NT2/D1 (cell line): ENCODE measurements around the gene ABCD3.

ENCODE experiments used
- DNase-seq: peaks from one replicate; pipeline ENCODE4 v3.0.0-alpha.2; 2011; ENCODE audit warnings: low read depth, low spot score
- H3K27me3 ChIP-seq: 2 replicates; pipeline ENCODE4 v1.6.0; 2011; ENCODE audit warnings: mild to moderate bottlenecking; ENCODE audit not compliant: insufficient read length, insufficient read depth
- H3K36me3 ChIP-seq: 2 replicates; pipeline ENCODE4 v1.6.1; 2011; ENCODE audit warnings: mild to moderate bottlenecking, low read length, mixed read lengths; ENCODE audit not compliant: insufficient read depth, insufficient read length
- H3K4me1 ChIP-seq: 2 replicates; pipeline ENCODE4 v1.5.1; 2011; ENCODE audit not compliant: insufficient read depth, insufficient read length
- H3K4me3 ChIP-seq: 2 replicates; pipeline ENCODE4 v1.5.1; 2011; ENCODE audit warnings: low read depth; ENCODE audit not compliant: insufficient read length
- H3K9ac ChIP-seq: 2 replicates; pipeline ENCODE4 v1.6.0; 2011; ENCODE audit warnings: low read depth; ENCODE audit not compliant: insufficient read length
- H3K9me3 ChIP-seq: 2 replicates; pipeline ENCODE4 v1.5.1; 2011; ENCODE audit warnings: mild to moderate bottlenecking, low read length; ENCODE audit not compliant: insufficient read depth
- SUZ12 ChIP-seq: IDR thresholded peaks from 2 replicates; pipeline ENCODE4 v1.6.1; 2011; ENCODE audit not compliant: insufficient read length, insufficient read depth; ENCODE audit errors: extremely low read depth
- YY1 ChIP-seq: IDR thresholded peaks from 2 replicates; pipeline ENCODE4 v1.6.1; 2011; ENCODE audit not compliant: insufficient read length, insufficient read depth
- ZNF274 ChIP-seq: IDR thresholded peaks from 2 replicates; pipeline ENCODE4 v1.6.1; 2011; ENCODE audit warnings: mild to moderate bottlenecking, low read depth, low read length

ABCD3 gene

DNA sequence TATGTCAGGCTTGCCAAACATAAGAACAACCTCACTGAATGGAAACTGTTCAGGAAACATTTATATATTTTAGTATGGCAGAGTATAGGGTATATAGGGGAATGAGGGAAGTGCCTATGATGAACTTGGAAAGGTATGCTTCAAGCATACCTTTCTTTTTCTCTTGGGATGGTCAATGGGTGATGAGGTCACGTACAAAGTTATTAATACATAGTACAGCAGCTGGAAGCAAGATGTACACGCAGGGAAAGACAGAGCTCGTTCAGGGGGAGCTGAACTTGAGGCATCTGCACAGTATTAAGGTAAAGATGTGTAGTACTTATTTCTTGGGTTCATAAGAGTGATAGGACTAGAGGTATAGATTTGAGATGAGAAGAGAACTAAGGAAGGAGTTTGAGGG is 61.5 kb downstream of the ABCD3 start:
- H3K4me3 ChIP-seq: no peak overlapping the region
- peaks cover 22% of the 10 kb centered on the region for H3K36me3 ChIP-seq
- no peaks in the 10 kb centered on the region for H3K27me3 ChIP-seq
- no peak for TF ChIP-seq SUZ12
- no peak for TF ChIP-seq ZNF274
- no peak for TF ChIP-seq YY1
- H3K9ac ChIP-seq: no peak overlapping the region
- no peaks in the 10 kb centered on the region for H3K9me3 ChIP-seq
- DNase-seq: no peak
- no peaks in the 10 kb centered on the region for H3K4me1 ChIP-seq

DNA sequence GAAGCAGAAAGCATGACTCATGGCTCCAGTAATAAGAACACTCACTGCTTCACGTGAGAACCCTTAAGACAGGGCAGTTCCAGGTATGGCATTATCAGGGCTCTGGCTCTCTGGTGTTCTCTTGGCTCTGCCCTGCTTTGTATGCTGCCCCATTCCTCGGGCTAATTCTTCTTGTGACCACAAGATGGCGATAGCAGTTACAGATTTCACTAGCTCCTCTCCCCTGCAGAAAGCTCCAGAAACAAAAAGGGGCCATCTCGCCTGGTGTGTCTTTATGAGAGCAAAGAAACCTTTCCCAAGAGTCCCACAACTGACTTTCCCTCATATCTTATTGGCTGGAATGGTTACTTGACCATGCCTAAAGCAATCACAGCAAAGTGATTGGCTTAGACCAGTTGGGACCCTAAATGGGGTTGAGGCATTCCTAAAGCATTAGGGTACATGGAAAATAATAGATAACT is 63.3 kb downstream of the ABCD3 start:
- peaks cover 18% of the 10 kb centered on the region for H3K36me3 ChIP-seq
- no peak overlapping the region for H3K9ac ChIP-seq
- no peaks in the 10 kb centered on the region for H3K9me3 ChIP-seq
- no peaks in the 10 kb centered on the region for H3K27me3 ChIP-seq
- no peak overlapping the region for H3K4me3 ChIP-seq
- TF ChIP-seq ZNF274 (no peak), SUZ12 (no peak), YY1 (no peak)
- no peaks in the 10 kb centered on the region for H3K4me1 ChIP-seq
- DNase-seq: peak; percentile 40

DNA sequence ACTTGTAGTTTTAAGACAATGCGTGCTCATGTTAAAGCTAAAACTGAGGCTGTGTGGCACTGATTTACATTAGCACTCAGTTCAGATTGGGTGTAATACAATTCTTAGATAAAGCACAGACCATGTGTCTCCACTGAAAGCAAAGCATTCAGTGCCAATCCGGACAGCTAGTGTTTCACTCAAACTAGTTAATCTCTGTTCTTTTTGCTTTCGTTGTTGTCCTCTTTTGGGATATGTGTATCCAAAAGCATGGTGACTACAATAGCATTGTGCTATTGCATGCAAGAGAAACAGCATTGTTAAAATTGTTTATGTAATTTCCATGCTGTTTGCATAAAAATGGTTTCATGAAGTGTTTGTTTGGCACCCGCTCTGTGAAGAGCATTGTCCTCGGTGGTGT is 68.8 kb downstream of the ABCD3 start:
- Histone ChIP-seq H3K4me1 (no peaks in the 10 kb centered on the region), H3K27me3 (no peaks in the 10 kb centered on the region), H3K9me3 (no peaks in the 10 kb centered on the region), H3K9ac (no peak overlapping the region), H3K4me3 (no peak overlapping the region), H3K36me3 (peaks cover 33% of the 10 kb centered on the region)
- no peak for DNase-seq
- TF ChIP-seq YY1 (no peak), SUZ12 (no peak), ZNF274 (no peak)

DNA sequence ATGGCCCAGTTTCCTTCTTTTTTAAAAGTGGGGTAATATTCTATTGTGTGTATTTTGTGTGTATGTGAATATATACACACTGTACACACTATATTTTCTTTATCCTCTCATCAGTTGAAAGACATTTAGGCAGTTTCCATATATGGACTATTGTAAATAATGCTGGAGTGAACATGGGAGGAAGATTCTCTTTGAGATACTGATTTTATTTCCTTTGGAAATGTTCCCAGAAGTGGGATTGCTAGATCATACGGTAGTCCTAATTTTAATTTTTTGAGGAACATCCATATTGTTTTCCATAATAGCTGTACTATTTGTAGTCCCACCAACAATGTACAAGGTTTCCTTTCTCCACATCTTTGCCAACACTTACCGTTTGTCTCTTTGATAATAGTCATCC is 72.4 kb downstream of the ABCD3 start:
- no peak overlapping the region for H3K4me3 ChIP-seq
- no peak for DNase-seq
- H3K9ac ChIP-seq: no peak overlapping the region
- H3K9me3 ChIP-seq: peaks cover 7% of the 10 kb centered on the region; the same call in 1 of the 2 replicates
- no peaks in the 10 kb centered on the region for H3K4me1 ChIP-seq
- no peak for TF ChIP-seq ZNF274
- TF ChIP-seq SUZ12: no peak
- no peak for TF ChIP-seq YY1
- peaks cover 27% of the 10 kb centered on the region for H3K36me3 ChIP-seq
- H3K27me3 ChIP-seq: no peaks in the 10 kb centered on the region

DNA sequence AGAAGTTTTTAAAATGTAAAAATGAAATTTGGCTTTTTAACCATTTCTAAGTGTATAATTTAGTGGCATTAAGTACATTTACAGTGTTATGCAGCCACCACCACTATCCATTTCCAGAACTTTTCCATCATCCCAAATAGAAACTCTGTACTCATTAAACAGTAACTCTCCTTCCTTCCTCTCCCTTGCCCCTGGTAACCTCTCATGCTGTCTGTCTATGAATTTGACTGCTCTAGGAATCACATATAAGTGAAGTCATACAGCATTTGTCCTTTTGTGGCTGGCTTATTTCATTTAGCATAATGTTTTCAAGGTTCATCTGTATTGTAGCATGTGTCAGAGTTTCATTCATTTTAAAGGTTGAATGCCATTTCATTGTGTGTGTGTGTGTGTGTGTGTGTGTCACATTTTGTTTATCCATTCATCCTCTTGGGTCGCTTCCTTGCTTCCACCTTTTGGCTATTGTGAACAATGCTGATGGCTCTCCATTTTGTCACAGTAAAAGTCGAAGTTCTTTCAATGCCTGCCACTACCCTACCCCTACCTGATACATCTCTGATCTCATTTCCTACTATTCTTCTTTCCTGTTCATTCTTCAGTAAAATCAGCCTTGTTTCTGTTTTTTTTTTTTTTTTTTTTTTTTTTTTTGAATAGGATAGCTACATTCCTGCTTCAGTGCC is 78.0 kb downstream of the ABCD3 start:
- Histone ChIP-seq H3K27me3 (no peaks in the 10 kb centered on the region), H3K36me3 (peaks cover 31% of the 10 kb centered on the region), H3K9ac (no peak overlapping the region), H3K4me3 (no peak overlapping the region), H3K9me3 (peaks cover 7% of the 10 kb centered on the region; the same call in 1 of the 2 replicates), H3K4me1 (no peaks in the 10 kb centered on the region)
- TF ChIP-seq YY1 (no peak), SUZ12 (no peak), ZNF274 (no peak)
- no peak for DNase-seq

DNA sequence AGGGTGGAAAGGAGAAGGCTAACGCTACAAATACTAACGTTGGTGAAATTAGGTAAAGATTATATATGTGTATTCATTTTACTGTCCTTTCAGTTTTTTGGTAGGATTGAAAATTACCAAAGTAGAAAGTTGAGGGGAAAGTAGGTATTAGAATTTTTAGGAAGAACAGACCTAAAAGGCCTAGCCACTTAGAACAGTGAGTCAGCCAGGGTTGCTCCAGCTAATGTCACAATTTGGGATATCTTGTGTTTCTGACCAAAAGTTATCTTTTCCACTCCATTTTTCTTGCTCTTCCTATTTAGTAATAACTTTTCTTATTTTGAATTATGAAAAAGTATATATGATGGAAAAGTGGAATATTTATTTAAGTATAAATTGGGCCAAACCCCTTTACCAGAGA is 83.2 kb downstream of the ABCD3 start:
- Histone ChIP-seq H3K4me3 (no peak overlapping the region), H3K9me3 (no peaks in the 10 kb centered on the region), H3K4me1 (no peaks in the 10 kb centered on the region), H3K9ac (no peak overlapping the region), H3K27me3 (no peaks in the 10 kb centered on the region), H3K36me3 (peaks cover 48% of the 10 kb centered on the region)
- DNase-seq: no peak
- no peak for TF ChIP-seq YY1
- TF ChIP-seq SUZ12: no peak
- TF ChIP-seq ZNF274: no peak

DNA sequence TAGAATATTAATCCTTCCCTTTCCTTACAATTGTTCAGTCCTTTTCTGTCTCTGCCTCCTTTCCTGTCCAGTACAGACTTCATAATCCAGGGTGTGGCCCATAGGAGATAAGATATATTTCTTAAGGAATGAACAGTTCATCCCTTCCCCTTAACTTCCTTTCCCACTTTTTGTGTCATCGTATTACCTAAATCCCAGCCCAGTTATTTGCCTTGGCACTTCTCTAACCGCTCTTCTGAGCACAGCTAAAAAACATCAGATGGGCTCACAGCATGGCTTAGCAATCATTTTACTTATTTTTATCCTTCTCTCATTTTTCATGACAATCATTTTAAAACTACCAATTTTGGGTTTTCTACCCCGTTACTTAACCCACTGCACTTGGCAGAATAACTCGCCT is 83.7 kb downstream of the ABCD3 start:
- Histone ChIP-seq H3K4me1 (no peaks in the 10 kb centered on the region), H3K27me3 (no peaks in the 10 kb centered on the region), H3K9me3 (no peaks in the 10 kb centered on the region), H3K9ac (no peak overlapping the region), H3K36me3 (peaks cover 51% of the 10 kb centered on the region), H3K4me3 (no peak overlapping the region)
- DNase-seq: no peak
- no peak for TF ChIP-seq ZNF274
- no peak for TF ChIP-seq SUZ12
- no peak for TF ChIP-seq YY1

DNA sequence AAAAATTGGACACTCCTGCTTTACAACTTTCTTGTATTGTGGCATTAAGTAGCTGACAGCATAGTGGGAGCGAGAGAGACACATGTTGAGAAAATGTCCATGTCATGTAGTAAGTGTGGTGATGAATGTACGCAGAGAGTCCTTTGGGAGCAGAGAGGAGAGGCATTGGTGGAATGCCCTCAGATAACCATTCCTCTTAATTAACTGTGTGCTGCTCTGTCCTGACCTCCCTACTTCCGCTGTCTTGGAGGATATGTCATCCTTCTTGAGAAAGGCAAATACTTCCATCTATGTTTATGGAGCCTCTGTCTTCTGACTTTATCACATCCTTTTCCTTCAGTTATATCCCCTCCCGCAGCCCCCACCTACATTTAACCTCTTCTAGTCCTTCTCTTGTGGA is 85.0 kb downstream of the ABCD3 start:
- no peak overlapping the region for H3K9ac ChIP-seq
- no peaks in the 10 kb centered on the region for H3K27me3 ChIP-seq
- peaks cover 51% of the 10 kb centered on the region for H3K36me3 ChIP-seq
- DNase-seq: no peak
- no peak overlapping the region for H3K4me3 ChIP-seq
- no peaks in the 10 kb centered on the region for H3K9me3 ChIP-seq
- TF ChIP-seq SUZ12: no peak
- TF ChIP-seq YY1: no peak
- no peak for TF ChIP-seq ZNF274
- H3K4me1 ChIP-seq: no peaks in the 10 kb centered on the region
